ENCODE data around the gene RALBP1.

The RALBP1 gene

DNA sequence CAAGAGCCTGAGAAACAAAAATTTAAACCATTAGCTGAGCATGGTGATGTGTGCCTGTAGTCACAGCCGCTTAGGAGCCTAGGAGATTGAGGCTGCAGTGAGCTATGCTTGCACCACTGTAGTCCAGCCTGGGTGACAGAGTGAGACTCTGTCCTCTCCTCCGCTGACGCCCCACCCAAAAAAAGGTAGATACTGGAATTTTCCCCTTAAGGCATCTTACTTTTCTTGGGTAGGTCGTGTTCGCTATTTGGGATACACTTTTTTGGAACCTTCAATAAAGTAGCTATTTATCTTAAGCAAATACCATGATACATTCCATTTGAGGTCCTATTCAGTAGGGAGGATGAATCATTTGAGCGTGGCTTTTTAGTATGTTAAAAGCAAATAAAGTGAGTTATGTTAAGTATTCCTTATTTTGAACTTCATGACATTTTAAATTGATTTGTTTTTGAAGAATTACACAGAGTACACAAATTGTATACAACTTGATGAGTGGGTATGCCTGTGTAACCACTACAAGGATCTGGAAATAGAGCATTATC is 38.7 kb downstream of the RALBP1 start:
- DNase-seq: no peak

- no peak for DNase-seq
Observed at GRCh38 chr18:9516437-9517064, 41.2 kb downstream of the RALBP1 start.

- DNase-seq: no peak
Observed at GRCh38 chr18:9517869-9518268, 42.6 kb downstream of the RALBP1 start.

- DNase-seq: no peak
Observed at GRCh38 chr18:9519399-9519798, 44.1 kb downstream of the RALBP1 start.

DNA sequence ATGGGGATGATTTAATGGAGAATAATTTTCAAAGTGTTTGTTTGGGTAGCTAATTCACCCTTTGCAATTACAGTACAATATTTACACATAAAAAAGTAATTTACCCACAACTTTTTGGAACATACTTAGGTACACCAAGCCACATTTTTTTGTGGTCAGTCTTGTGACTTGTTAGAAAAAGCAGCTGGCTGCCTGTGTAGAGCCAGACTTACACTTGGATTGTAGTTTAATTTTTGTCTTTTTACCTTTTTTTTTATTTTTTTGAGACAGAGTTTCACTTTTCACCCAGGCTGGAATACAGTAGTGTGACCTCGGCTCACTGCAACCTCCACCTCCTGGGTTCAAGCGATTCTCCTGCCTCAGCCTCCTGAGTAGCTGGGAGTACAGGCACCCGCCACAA is 45.4 kb downstream of the RALBP1 start:
- DNase-seq: no peak

- no peak for DNase-seq
Observed at GRCh38 chr18:9521770-9522169, 46.5 kb downstream of the RALBP1 start.

GRCh38 chr18:9522952-9523351 is 47.6 kb downstream of the RALBP1 start:
- DNase-seq: no peak

DNA sequence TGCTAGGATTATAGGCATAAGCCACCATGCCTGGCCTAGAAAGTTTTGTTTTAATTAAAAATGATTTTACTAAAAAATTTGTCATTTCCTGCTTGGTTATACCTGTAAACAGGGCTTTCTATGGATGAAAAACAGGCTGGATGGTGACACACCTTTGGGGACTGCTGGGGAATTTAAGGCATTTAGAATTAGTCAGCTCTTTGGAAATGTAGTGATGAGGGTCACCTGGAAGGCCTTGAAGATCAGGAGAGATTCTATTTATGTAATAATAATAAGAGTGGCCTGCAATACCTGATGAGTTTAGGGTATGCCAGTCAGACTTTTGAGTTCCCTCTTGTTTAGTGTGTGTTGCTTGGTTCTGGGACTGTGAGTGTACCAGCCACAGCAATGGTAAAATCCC is 51.1 kb downstream of the RALBP1 start:
- no peak for DNase-seq

DNA sequence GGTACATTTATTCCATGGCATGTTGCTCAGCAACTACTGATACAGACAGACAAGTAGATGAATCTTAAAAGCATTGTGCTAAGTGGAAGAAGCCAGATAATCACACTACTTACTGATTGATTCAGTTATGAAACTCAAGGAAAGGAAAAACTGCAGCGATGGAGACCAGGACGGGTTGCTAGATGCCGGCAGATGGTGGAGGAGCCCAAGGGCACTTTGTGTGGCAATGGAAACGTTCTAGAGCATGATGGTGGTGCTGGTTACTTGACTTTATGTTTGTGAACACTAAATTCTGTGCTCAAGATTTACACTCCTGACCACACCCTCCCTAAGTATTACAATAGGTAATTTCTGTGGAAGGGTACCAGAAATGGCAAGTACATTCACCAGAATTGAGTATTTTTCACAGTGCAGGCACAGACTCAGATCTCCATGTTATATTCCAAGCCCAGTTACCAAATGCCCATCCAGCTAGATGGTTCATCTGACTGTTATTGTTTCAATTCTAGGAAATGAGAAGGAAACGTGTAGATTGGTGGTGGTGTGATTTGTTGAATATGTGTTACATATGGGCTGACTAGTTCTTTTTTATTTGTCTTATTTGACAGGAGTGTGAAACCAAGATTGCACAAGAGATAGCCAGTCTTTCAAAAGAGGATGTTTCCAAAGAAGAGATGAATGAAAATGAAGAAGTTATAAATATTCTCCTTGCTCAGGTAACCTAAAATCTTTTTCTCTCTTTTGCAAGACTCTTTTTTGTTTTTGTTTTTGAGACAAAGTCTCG is 55.1 kb downstream of the RALBP1 start:
- DNase-seq: no peak

GRCh38 chr18:9531791-9532410 is 56.6 kb downstream of the RALBP1 start:
- DNase-seq: no peak

- DNase-seq: no peak
Observed at GRCh38 chr18:9534844-9535243, 59.5 kb downstream of the RALBP1 start.

DNA sequence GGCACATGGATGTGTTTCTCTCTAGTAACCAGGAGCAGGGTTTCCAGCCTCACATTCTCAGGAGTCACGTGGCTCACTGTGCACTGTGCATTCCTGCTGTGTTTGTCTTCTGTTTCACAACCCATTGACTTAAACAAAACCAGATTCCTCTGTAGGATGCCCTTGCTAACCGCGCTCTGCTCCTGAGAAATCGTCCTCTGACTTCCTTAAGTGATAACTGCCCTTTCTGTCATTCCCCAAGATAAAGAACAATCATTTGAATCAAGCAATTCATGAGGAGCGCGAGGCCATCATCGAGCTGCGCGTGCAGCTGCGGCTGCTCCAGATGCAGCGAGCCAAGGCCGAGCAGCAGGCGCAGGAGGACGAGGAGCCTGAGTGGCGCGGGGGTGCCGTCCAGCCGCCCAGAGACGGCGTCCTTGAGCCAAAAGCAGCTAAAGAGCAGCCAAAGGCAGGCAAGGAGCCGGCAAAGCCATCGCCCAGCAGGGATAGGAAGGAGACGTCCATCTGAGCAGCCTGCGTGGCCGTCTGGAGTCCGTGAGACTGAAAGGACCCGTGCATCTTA is 60.2 kb downstream of the RALBP1 start:
- DNase-seq: no peak

DNA sequence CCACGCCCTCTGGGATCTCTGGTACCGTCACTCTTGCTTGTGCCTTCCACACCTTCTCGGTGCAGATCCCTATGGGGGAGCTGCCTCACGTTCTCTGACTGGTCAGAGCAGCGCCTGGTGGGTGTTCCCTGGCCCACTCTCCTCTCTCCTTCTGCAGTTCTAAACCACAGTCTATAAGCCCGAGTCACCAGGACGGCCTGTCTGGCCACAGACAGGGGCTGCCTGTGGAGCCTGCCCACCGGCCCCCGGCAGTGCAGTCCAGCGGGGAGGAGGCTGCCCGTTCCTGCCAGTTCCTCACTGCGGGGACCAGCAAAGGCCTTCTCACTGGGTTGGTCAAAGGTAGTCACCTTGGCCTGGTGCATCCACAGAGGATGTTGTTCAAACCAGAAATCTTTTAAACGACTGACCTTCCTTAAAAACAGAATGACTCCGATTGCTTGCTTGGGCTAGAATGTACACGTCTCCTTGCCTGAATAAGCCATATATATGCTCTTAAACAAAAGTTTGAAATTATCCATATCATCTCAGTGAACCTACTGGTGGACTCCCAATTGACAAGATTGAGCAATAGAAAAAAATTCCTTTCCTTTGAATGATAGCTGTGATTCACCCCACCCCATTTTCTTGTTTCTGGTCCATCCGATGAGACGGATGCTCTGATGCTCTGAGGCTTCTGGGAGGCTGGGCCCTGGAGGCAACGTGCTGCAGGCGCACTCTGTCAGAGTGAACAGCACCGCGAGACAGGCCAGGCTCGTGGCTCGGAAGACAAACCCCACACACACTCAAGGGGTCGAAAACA is 61.2 kb downstream of the RALBP1 start:
- DNase-seq: no peak

GRCh38 chr18:9537677-9538076 is 62.4 kb downstream of the RALBP1 start:
- no peak for DNase-seq

DNA sequence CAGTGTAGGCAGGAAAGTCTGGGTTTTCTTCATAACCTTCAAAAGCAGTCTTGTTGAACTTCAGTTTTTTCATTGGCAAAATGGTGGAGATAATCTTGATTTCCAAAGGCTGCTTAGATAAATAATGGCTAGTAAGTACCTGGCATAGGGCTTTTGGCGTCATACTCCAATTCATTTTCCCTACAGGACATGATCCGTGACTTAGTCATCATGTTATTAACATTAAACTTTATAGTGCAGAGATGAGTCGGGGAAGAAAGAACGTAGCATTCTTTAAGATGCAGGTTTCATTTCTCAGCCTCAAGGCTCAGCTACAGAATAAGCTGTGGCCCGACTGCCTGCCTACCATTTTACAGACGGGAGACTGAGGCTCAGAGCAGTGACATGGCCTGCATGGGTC is 64.0 kb downstream of the RALBP1 start:
- no peak for DNase-seq

GRCh38 chr18:9539938-9540337 is 64.6 kb downstream of the RALBP1 start:
- no peak for DNase-seq

DNA sequence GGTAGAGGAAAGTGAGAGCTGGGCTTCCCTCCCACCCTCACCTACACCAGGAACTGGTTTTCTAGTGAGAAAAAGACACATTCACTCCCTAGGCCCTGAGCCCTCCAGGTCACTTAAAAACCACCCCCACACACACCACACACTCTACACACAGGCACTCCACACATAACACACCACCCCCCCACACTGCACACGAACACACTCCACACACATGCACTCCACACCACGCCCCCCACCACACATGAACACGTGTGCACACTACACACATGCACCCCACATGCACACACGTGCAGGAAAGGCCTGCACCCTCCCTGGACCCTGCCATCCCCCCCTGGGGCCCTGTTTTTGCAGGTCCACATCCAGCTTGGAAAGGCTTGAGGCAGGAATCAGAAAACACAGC is 67.6 kb downstream of the RALBP1 start:
- no peak for DNase-seq

GRCh38 chr18:9545029-9545428 is 69.7 kb downstream of the RALBP1 start:
- DNase-seq: no peak

DNA sequence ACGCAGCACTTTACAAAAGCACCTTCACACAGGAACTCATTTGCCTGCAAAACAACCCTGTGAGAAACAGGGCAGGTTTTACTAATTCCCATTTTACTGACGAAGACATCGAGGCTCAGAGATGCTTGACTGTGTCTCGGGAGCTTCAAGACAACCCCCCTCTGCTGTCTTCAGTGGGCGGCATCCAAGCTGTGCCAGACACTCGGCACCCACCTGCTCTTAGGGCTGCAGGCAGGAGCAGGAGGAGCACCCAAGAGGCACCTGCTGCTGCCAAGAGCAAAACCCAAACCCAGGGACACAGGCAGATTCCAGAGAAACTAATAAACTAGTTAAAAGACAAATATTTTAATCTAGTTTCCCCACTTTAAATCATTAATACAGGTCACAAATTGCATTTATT is 71.2 kb downstream of the RALBP1 start:
- DNase-seq: no peak

DNA sequence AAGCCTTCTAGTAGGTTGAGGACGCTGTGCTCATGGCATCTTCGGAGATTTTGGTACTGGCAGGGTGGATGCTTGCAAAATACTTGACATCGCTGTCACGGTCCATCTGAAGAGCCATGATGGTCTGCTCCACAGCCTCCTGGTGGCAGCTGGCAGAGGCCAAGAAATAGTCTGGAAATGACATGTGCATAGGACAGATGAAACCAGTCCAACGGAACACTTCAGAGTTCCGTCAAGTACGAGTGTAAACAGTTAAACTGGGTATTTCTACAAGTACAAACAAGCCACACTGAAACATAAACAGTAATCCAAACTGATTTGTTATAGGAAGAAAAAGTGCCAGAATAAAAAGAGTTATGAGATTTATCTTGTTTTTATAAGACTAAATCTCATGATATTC is 72.5 kb downstream of the RALBP1 start:
- DNase-seq: no peak

DNA sequence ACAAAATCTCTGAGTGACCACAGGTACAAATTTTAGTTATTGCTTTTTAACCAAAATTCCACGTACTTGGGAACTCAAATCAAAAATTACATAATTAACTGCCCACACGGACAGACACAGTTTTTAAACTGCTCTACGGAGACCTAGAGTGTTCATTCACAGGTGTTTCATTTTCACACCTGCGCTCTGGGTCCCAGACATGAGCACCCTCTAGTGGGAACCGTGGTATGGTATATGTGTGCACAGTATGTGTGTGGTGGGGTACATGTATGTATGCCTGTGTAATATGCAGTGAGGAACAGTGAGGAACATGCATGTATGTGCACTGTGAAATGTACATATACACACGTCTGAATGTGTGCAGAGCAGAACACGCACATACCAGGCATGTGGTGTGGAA is 74.1 kb downstream of the RALBP1 start:
- no peak for DNase-seq

GRCh38 chr18:9550429-9550828 is 75.1 kb downstream of the RALBP1 start:
- DNase-seq: no peak

GRCh38 chr18:9552191-9552590 is 76.9 kb downstream of the RALBP1 start:
- DNase-seq: no peak
